ENCODE measurements around the gene CNTN4.

Gene CNTN4

GRCh38 chr3:3038201-3038991 is 939.7 kb downstream of the CNTN4 start:
- DNase-seq (ENCODE audit: low read depth), result no peak

GRCh38 chr3:3053974-3054373 is 955.3 kb downstream of the CNTN4 start:
- DNase-seq (ENCODE audit: low read depth), result no peak

GRCh38 chr3:3059645-3060044 is 961.0 kb downstream of the CNTN4 start:
- DNase-seq (ENCODE audit: low read depth), result no peak

- DNase-seq (ENCODE audit: low read depth), result no peak
Observed at GRCh38 chr3:3064297-3064696, 965.6 kb downstream of the CNTN4 start.

- DNase-seq (ENCODE audit: low read depth), result no peak
Observed at GRCh38 chr3:3065876-3066275, 967.2 kb downstream of the CNTN4 start.

GRCh38 chr3:3066378-3066777 is 967.7 kb downstream of the CNTN4 start:
- no peak for DNase-seq (ENCODE audit: low read depth)

- no peak for DNase-seq (ENCODE audit: low read depth)
Observed at GRCh38 chr3:3066910-3067309, 968.2 kb downstream of the CNTN4 start.

GRCh38 chr3:3068358-3068881 is 969.8 kb downstream of the CNTN4 start:
- DNase-seq (ENCODE audit: low read depth), result no peak

- no peak for DNase-seq (ENCODE audit: low read depth)
Observed at GRCh38 chr3:3069723-3070122, 971.1 kb downstream of the CNTN4 start.

GRCh38 chr3:3071136-3071535 is 972.5 kb downstream of the CNTN4 start:
- DNase-seq (ENCODE audit: low read depth), result no peak

- DNase-seq (ENCODE audit: low read depth), result no peak
Observed at GRCh38 chr3:3074551-3075257, 976.0 kb downstream of the CNTN4 start.

- DNase-seq (ENCODE audit: low read depth), result no peak
Observed at GRCh38 chr3:3080309-3080708, 981.6 kb downstream of the CNTN4 start.

- DNase-seq (ENCODE audit: low read depth), result no peak
Observed at GRCh38 chr3:3081381-3082233, 982.9 kb downstream of the CNTN4 start.

- no peak for DNase-seq (ENCODE audit: low read depth)
Observed at GRCh38 chr3:3082234-3082924, 983.7 kb downstream of the CNTN4 start.

GRCh38 chr3:3084890-3085289 is 986.2 kb downstream of the CNTN4 start:
- DNase-seq (ENCODE audit: low read depth), result no peak

GRCh38 chr3:3085782-3086181 is 987.1 kb downstream of the CNTN4 start:
- DNase-seq (ENCODE audit: low read depth), result no peak

- DNase-seq (ENCODE audit: low read depth), result no peak
Observed at GRCh38 chr3:3086239-3086638, 987.6 kb downstream of the CNTN4 start.

- DNase-seq (ENCODE audit: low read depth), result no peak
Observed at GRCh38 chr3:3087279-3087678, 988.6 kb downstream of the CNTN4 start.

- no peak for DNase-seq (ENCODE audit: low read depth)
Observed at GRCh38 chr3:3087716-3088465, 989.2 kb downstream of the CNTN4 start.

GRCh38 chr3:3089017-3089416 is 990.4 kb downstream of the CNTN4 start:
- no peak for DNase-seq (ENCODE audit: low read depth)

GRCh38 chr3:3097958-3098357 is 999.3 kb downstream of the CNTN4 start:
- DNase-seq (ENCODE audit: low read depth), result no peak

All from non-pigmented ciliary epithelial cell (primary cell).